Left lung (tissue), 10 donors: ENCODE results near the gene P2RY2. TPM values are rescaled to one million over a fixed set of nuclear protein-coding genes. Genes with fewer than 3 reads are reported as not detected.

Source experiments
- ATAC-seq: fragments of 200-7000 bp; cut with Tn5 transposase; one replicate; pipeline ENCODE4 v1.9.1; 2020; ENCODE audit warnings: moderate library complexity
- DNase-seq, 4 donors: peaks; one replicate each; pipeline ENCODE4 v3.0.0-alpha.2; 2013 to 2020
- H3K27ac ChIP-seq, 2 donors: fragments of 200-600 bp; sonication (generic) in 1 of 2; one replicate each; pipeline versions ENCODE4 v1.5.0 to v1.8.0; 2020 to 2021
- H3K27me3 ChIP-seq, 2 donors: fragments of 200-600 bp; sonication (generic) in 1 of 2; one replicate each; pipeline versions ENCODE4 v1.5.0 to v1.8.0; 2020 to 2021
- H3K36me3 ChIP-seq, 2 donors: fragments of 200-600 bp; sonication (generic) in 1 of 2; one replicate each; pipeline versions ENCODE4 v1.5.0 to v1.8.0; 2020 to 2021
- H3K4me1 ChIP-seq, 2 donors: fragments of 200-600 bp; one replicate each; pipeline ENCODE4 v1.8.0; 2021
- H3K4me3 ChIP-seq, 2 donors: fragments of 200-600 bp; sonication (generic) in 1 of 2; one replicate each; pipeline versions ENCODE4 v1.5.0 to v1.8.0; 2020 to 2021; ENCODE audit warnings: mild to moderate bottlenecking in 1 of 2
- H3K9me3 ChIP-seq, 2 donors: fragments of 200-600 bp; sonication (generic) in 1 of 2; one replicate each; pipeline versions ENCODE4 v1.5.0 to v1.8.0; 2020 to 2021
- intact Hi-C, 2 donors: fragments of 100-400 bp; cut with DNase I; formaldehyde crosslinking; loops; one replicate each; pipeline versions ENCODE4 v1.11.2 to v1.14.2; 2022
- polyA plus RNA-seq, 6 donors: library from polyadenylated mRNA; unstranded; fragments of 120-200 nt; gene quantifications; one replicate each; pipeline ENCODE4 v1.2.1, GENCODE V29; 2013; ENCODE audit not compliant: insufficient read length in 6 of 6
- total RNA-seq, 2 donors: library from RNA; stranded (reverse); fragmentation: NEBNext Ultra II Directional; extraction: Animal tissue kit (Norgen Biotek cat#: 25700); gene quantifications; one replicate each; pipeline ENCODE4 v1.2.1, GENCODE V29; 2021
- TF ChIP-seq, protein P1 (sequence below), 2 donors: fragments of 200-600 bp; sonication (generic) in 1 of 2; IDR thresholded peaks; one replicate each; pipeline versions ENCODE4 v1.5.0 to v1.8.0; 2021; ENCODE audit warnings: antibody characterized with exemption in 2 of 2
- donor health status: DM: no; HTN: yes; CAD: no.
- donor health status: DM: no; HTN: no; CAD: no.

P2RY2 gene
- total and polyA plus RNA-seq, 8 donors: 0.83 to 10.3 (median 1.3) TPM

DNA sequence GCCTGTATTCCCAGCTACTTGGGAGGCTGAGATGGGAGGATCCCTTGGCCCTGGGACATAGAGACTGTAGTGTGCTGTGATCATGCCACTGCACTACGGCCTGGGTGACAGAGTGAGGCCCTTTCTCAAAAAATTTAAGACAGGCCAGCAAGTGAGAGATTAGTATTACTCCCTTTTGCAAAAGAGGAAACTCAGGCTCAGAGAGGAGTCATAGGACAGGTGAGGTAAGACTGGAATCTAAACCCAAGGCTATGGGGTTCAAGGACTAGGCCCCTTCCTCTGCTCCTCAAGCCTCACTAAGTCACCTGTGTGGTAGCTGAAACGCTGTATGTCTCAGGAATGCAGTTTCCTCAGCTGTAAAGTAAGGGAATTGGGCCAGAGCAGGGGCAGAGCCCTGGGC, 1.6 kb upstream of the P2RY2 start:
- Histone ChIP-seq H3K36me3 (no peaks in the 10 kb centered on the region), H3K4me3 (no peak overlapping the region), H3K27ac (peak overlapping the region in 1 of 2 donors; percentile 83), H3K27me3 (peaks cover 0 to 15% of the 10 kb centered on the region in 2 donors), H3K4me1 (peaks cover 0 to 76% of the 10 kb centered on the region in 2 donors), H3K9me3 (no peaks in the 10 kb centered on the region)
- TF ChIP-seq, protein P1, sequence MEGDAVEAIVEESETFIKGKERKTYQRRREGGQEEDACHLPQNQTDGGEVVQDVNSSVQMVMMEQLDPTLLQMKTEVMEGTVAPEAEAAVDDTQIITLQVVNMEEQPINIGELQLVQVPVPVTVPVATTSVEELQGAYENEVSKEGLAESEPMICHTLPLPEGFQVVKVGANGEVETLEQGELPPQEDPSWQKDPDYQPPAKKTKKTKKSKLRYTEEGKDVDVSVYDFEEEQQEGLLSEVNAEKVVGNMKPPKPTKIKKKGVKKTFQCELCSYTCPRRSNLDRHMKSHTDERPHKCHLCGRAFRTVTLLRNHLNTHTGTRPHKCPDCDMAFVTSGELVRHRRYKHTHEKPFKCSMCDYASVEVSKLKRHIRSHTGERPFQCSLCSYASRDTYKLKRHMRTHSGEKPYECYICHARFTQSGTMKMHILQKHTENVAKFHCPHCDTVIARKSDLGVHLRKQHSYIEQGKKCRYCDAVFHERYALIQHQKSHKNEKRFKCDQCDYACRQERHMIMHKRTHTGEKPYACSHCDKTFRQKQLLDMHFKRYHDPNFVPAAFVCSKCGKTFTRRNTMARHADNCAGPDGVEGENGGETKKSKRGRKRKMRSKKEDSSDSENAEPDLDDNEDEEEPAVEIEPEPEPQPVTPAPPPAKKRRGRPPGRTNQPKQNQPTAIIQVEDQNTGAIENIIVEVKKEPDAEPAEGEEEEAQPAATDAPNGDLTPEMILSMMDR (IDR thresholded peaks at IDR 0.05): no peak
- DNase-seq (peak in 1 of 4 donors; percentile 16), ATAC-seq (no peak)
- intact Hi-C loops: no loop called here

DNA sequence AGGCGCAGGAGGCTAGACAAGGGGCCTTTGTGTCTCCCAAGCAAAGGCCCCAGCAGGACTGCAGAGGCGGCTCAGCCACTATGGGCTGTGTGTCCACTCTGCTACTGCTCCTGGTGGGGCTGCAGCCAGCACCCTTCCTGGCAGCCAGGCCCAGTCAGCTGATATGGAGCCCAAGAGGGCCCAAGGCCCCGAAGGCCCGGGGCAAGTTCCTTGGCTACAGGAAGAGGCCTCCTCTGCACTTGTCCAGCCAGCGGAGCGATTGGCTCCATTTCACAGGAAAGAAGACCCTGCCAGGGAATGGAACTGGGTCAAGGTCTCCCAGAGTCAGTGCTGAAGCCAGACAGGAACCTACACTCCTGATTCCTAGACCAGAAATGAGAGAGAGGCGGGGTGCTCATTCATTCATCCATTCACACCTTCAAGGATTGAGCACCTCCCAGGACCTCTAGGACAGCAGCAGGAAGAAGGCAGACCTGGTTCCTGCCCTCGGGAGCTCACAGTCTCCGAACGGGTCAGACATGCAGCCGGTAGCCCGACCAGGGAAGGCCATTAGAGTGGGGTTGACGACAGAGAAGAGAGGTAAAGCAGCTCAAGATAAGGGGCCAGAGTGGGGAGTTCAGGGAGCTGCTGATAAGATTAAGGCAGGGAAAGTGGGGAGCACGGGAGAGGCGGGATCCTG, 811 bp upstream of the P2RY2 start:
- Histone ChIP-seq H3K36me3 (no peaks in the 10 kb centered on the region), H3K4me3 (peak overlapping the region; percentile 38 to 53), H3K27me3 (peaks cover 0 to 15% of the 10 kb centered on the region in 2 donors), H3K9me3 (no peaks in the 10 kb centered on the region), H3K27ac (peak overlapping the region; percentile 55 to 83), H3K4me1 (peaks cover 0 to 78% of the 10 kb centered on the region in 2 donors)
- DNase-seq (peak in 2 of 4 donors; percentile 31 to 79), ATAC-seq (peak; percentile 16)
- TF ChIP-seq, protein P1 (IDR thresholded peaks at IDR 0.05): no peak
- intact Hi-C loops: no loop called here

DNA sequence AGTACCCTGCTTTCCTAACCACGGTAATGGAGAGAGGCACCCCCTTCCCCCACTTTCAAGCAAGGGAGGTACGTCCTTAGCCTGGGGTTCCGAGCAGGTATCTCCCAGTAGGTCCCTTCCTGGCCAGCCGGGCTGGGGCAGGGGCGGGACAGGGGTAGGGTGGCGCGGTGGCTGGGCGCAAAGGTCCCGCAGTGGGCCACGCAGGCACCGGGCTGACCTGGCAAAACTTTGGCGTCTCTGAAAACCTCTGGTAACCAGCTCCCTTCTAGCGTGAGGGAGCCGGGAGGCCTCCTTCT, 323 bp upstream of the P2RY2 start:
- TF ChIP-seq, protein P1 (IDR thresholded peaks at IDR 0.05): no peak
- DNase-seq: no peak
- peaks cover 0 to 78% of the 10 kb centered on the region in 2 donors for H3K4me1 ChIP-seq
- H3K27ac ChIP-seq: peak overlapping the region; percentile 55 to 83
- ATAC-seq: peak; percentile 27
- peaks cover 0 to 15% of the 10 kb centered on the region in 2 donors for H3K27me3 ChIP-seq
- intact Hi-C loops: no loop called here
- no peaks in the 10 kb centered on the region for H3K36me3 ChIP-seq
- H3K4me3 ChIP-seq: peak overlapping the region; percentile 38 to 53
- H3K9me3 ChIP-seq: no peaks in the 10 kb centered on the region

DNA sequence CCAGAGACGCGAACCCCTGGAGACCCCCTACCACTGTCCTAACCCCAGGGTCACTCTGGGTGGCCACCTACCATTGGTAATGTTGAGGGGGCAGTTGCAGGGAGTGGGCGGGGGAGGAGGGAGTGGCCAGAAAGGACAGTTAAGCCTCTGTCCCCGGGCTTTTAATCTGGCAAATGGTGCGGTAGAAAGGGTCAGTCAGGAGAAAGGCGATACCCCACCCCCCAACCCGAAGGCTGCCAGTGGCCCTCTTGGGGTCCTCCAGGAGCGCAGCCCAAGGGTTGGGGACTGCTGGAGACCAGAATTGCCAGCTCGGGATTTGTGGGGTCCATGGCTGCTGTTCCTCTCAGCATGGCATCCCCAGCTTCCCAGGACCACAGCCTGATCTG, 742 bp downstream of the P2RY2 start:
- ATAC-seq (no peak), DNase-seq (peak in 1 of 4 donors; percentile 28)
- peaks cover 0 to 15% of the 10 kb centered on the region in 2 donors for H3K27me3 ChIP-seq
- no peaks in the 10 kb centered on the region for H3K36me3 ChIP-seq
- peak overlapping the region in 1 of 2 donors; percentile 83 for H3K27ac ChIP-seq
- intact Hi-C loops: no loop called here
- H3K4me3 ChIP-seq: peak overlapping the region; percentile 38 to 53
- peaks cover 0 to 72% of the 10 kb centered on the region in 2 donors for H3K4me1 ChIP-seq
- TF ChIP-seq, protein P1 (IDR thresholded peaks at IDR 0.05): no peak
- no peaks in the 10 kb centered on the region for H3K9me3 ChIP-seq

DNA sequence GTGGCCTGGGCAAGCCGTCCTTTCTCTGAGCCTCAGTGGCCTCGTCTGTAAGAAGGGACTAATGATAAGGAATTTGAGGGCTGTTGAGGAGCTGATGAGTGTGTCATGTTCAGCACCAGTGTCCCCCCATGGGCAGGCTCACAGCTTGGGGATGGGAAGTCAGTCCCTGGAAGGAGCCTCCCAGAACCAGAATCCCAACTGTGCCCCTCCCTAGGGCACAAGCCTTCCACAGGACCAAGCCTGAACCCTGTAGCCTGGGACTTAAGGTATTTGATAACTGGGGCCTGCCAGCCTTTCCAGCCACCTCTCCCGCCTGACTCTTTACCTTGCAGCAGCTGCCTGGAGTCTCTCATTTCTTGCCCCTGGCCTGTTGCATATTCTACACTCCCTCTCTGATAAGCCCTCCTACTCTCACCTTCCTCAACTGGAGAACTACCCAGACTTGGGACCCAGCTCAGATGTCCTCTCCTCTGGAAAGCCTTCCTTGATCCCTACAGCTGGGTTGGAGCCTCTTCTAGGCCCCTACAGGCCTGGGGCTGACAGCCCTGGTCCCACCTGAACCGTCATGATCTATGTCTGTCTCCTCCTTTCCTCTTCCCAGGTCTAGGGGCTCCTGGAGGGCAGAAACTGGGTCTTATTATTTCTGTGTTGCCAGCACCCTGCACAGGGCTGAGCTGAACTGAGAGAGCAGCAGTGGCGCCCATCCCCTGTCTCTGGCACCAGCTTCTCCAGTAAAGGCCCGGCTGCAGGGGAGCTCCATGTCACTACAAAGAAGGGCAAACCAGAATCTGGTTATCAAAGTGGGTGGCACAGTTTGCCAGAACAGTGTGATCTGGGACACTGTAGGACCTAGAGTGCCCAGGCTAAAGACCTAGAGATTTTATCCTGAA, 1.6 kb downstream of the P2RY2 start:
- H3K27me3 ChIP-seq: peaks cover 0 to 15% of the 10 kb centered on the region in 2 donors
- no peaks in the 10 kb centered on the region for H3K9me3 ChIP-seq
- intact Hi-C loops: no loop called here
- peak overlapping the region in 1 of 2 donors; percentile 53 for H3K4me3 ChIP-seq
- ATAC-seq (no peak), DNase-seq (peak in 1 of 4 donors; percentile 8)
- H3K27ac ChIP-seq: no peak overlapping the region
- peaks cover 0 to 72% of the 10 kb centered on the region in 2 donors for H3K4me1 ChIP-seq
- no peaks in the 10 kb centered on the region for H3K36me3 ChIP-seq
- TF ChIP-seq, protein P1 (IDR thresholded peaks at IDR 0.05): no peak
